PC-3 (cell line): ENCODE measurements around the gene SMG1. TPM values are rescaled to one million over a fixed set of nuclear protein-coding genes. Genes with fewer than 3 reads are reported as not detected.

ENCODE experiments used
- ATAC-seq: fragments of 200-7000 bp; cut with Tn5 transposase; 2 replicates; pipeline ENCODE4 v1.9.1; 2020; ENCODE audit warnings: mild to moderate bottlenecking, moderate library complexity
- BruUV-seq: library from RNA; stranded (reverse); fragments of 400-500 nt; replicated peaks from 2 replicates; lab custom pipeline; 2021; lab: Mats Ljungman, UMichigan
- CTCF ChIA-PET: fragments of 300-600 bp; sonication (Branson Sonifier 250); formaldehyde crosslinking; loops from one replicate; lab custom pipeline; 2022; ENCODE audit warnings: antibody characterized with exemption; lab: Charles Lee
- POLR2A ChIA-PET: fragments of 300-600 bp; sonication (Branson Sonifier 250); formaldehyde crosslinking; loops from one replicate; lab custom pipeline; 2022; ENCODE audit warnings: antibody characterized with exemption; ENCODE audit not compliant: unreplicated experiment; lab: Charles Lee
- DNase-seq: peaks from one replicate; pipeline ENCODE4 v3.0.0-alpha.2; 2015
- H2AFZ ChIP-seq: fragments of 300-600 bp; sonication (generic); 2 replicates; pipeline ENCODE4 v1.6.0; 2016; ENCODE audit warnings: antibody characterized with exemption, low read length
- H3F3A ChIP-seq: fragments of 300-600 bp; sonication (generic); one replicate; pipeline ENCODE4 v1.6.0; 2017; ENCODE audit warnings: antibody characterized with exemption, low read length, control low read depth, mild to moderate bottlenecking; ENCODE audit not compliant: unreplicated experiment
- H3K27ac ChIP-seq: fragments of 300-600 bp; sonication (generic); 2 replicates; pipeline ENCODE4 v1.5.1; 2016; ENCODE audit warnings: mild to moderate bottlenecking, low read length
- H3K27me3 ChIP-seq: fragments of 300-600 bp; sonication (generic); 2 replicates; pipeline ENCODE4 v1.6.1; 2016; ENCODE audit warnings: low read length, mixed read lengths
- H3K36me3 ChIP-seq: fragments of 300-600 bp; sonication (generic); 2 replicates; pipeline ENCODE4 v1.6.1; 2016; ENCODE audit warnings: low read depth, mixed run types, low read length, mixed read lengths
- H3K4me1 ChIP-seq: fragments of 300-600 bp; sonication (generic); 2 replicates; pipeline ENCODE4 v1.5.1; 2016; ENCODE audit warnings: low read length; ENCODE audit not compliant: insufficient read depth
- H3K4me2 ChIP-seq: fragments of 300-600 bp; sonication (generic); 2 replicates; pipeline ENCODE4 v1.6.0; 2016; ENCODE audit warnings: low read length
- H3K4me3 ChIP-seq: fragments of 300-600 bp; sonication (generic); 2 replicates; pipeline ENCODE4 v1.5.1; 2016; ENCODE audit warnings: mild to moderate bottlenecking, low read length, mixed read lengths
- H3K79me2 ChIP-seq: fragments of 300-600 bp; sonication (generic); 2 replicates; pipeline ENCODE4 v1.6.1; 2017; ENCODE audit warnings: low read length, mixed read lengths
- H3K9ac ChIP-seq: fragments of 300-600 bp; sonication (generic); 2 replicates; pipeline ENCODE4 v1.6.0; 2016; ENCODE audit warnings: mild to moderate bottlenecking, low read length
- H3K9me2 ChIP-seq: fragments of 300-600 bp; sonication (generic); replicated peaks from 2 replicates; pipeline ENCODE4 v1.6.1; 2016; ENCODE audit warnings: mixed run types, low read length, mixed read lengths
- H3K9me3 ChIP-seq: fragments of 300-600 bp; sonication (generic); 2 replicates; pipeline ENCODE4 v1.6.1; 2016; ENCODE audit warnings: low read length, mixed read lengths
- H4K20me1 ChIP-seq: fragments of 300-600 bp; sonication (generic); 2 replicates; pipeline ENCODE4 v1.6.1; 2016; ENCODE audit warnings: low read length, mixed read lengths
- EZH2 ChIP-seq: fragments of 300-600 bp; sonication (generic); IDR thresholded peaks from one replicate; pipeline ENCODE4 v1.6.1; 2017; ENCODE audit warnings: antibody characterized with exemption, mild to moderate bottlenecking, low read length; ENCODE audit not compliant: unreplicated experiment
- EZH2phosphoT487 ChIP-seq: fragments of 300-600 bp; sonication (generic); IDR thresholded peaks from 2 replicates; pipeline ENCODE4 v1.6.1; 2018; ENCODE audit warnings: mild to moderate bottlenecking, antibody characterized with exemption, low read length, borderline replicate concordance
- intact Hi-C: fragments of 100-400 bp; cut with micrococcal nuclease; formaldehyde crosslinking; loops from 2 replicates; pipeline ENCODE4 v1.9.0; 2023
- total RNA-seq: library from RNA; depleted of rRNA; stranded (reverse); fragments of >200 nt; gene quantifications from 2 replicates; pipeline ENCODE4 v1.2.3, GENCODE V29; 2014
- TF ChIP-seq, protein P1 (sequence below): fragments of 300-600 bp; sonication (generic); conservative IDR thresholded peaks from 2 replicates; pipeline ENCODE4 v1.5.1; 2017; ENCODE audit warnings: antibody characterized with exemption, low read depth, mild to moderate bottlenecking, low read length

SMG1 gene
- total RNA-seq, 1 experiment from 2014 or later = 37.6 TPM

DNA sequence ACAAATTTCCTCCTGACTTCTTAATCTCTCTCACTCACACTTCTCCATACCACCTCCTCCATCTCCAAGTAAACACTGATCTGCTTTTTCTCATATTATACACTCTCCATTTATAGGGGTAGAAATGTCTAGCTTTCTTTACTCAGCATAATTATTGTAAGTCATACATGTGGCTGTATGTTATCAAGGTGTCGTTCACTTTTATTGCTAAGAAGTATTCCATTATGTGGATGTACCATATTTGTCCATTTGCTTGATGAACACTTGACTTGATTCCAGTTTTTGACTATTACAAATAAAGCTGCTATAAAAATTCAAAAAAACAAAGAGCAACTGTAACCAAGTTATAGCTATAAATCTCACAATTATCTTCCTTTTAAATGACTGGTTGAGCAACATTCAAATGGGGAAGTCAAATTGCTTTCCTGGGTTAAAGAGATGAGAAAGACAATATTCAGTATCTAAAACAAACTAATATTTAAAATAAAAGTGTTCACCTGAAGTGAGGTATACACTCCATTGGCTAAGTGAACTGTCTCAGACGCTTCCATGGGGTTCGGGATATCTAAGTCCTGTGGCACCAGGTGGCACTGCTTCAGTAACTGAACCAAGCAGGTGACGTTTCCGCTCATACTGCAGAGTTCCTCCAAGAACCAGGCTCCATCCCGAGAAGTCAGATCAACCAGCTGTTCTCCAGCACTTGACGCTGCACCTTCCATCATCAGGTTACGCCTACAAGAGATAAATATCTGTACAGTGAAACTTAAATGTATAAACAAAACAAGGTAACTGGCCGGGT, 92.3 kb downstream of the SMG1 start:
- CTCF ChIA-PET = no interaction called here
- no TSS peak for BruUV-seq
- no peaks in the 10 kb centered on the region for H3K9me2 ChIP-seq
- H3K9ac ChIP-seq = no peak overlapping the region
- DNase-seq (no peak), ATAC-seq (no peak)
- POLR2A ChIA-PET = interaction anchor here (0.7 kb wide), 2 partner anchors 14 to 29 kb away, joined by 3 to 4 read pairs; no protein-coding TSS in a partner anchor
- H4K20me1 ChIP-seq = no peaks in the 10 kb centered on the region
- no peaks in the 10 kb centered on the region for H3F3A ChIP-seq
- H3K9me3 ChIP-seq = no peaks in the 10 kb centered on the region
- H3K27ac ChIP-seq = no peak overlapping the region
- no peaks in the 10 kb centered on the region for H3K79me2 ChIP-seq
- peaks cover 66% of the 10 kb centered on the region for H3K36me3 ChIP-seq
- H2AFZ ChIP-seq = no peak overlapping the region
- TF ChIP-seq EZH2 = no peak
- no peak for TF ChIP-seq EZH2phosphoT487
- TF ChIP-seq, protein P1, sequence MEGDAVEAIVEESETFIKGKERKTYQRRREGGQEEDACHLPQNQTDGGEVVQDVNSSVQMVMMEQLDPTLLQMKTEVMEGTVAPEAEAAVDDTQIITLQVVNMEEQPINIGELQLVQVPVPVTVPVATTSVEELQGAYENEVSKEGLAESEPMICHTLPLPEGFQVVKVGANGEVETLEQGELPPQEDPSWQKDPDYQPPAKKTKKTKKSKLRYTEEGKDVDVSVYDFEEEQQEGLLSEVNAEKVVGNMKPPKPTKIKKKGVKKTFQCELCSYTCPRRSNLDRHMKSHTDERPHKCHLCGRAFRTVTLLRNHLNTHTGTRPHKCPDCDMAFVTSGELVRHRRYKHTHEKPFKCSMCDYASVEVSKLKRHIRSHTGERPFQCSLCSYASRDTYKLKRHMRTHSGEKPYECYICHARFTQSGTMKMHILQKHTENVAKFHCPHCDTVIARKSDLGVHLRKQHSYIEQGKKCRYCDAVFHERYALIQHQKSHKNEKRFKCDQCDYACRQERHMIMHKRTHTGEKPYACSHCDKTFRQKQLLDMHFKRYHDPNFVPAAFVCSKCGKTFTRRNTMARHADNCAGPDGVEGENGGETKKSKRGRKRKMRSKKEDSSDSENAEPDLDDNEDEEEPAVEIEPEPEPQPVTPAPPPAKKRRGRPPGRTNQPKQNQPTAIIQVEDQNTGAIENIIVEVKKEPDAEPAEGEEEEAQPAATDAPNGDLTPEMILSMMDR = no peak
- no peak overlapping the region for H3K4me3 ChIP-seq
- H3K4me2 ChIP-seq = no peak overlapping the region
- no peaks in the 10 kb centered on the region for H3K27me3 ChIP-seq
- no peaks in the 10 kb centered on the region for H3K4me1 ChIP-seq
- intact Hi-C loops = no loop called here

DNA sequence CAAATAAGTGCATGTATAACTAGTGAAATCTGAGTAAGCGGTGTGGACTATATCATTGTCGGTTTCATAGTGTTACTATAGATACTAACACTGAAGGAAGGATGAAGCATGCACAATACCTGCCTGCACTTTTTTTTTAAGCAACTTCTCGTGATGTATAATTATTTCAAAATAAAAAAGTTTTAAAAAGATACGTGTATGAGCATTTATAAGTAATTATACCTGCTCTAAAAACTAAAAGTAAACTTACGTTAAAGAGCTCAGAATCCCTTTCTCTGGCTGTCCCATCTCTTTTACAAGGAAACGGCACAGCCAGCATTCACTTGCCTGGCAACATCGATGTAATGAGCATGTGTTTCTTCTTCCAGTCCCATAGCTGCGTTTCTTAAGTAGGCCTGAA, 93.6 kb downstream of the SMG1 start:
- ATAC-seq = no peak
- TF ChIP-seq, protein P1 = no peak
- TF ChIP-seq EZH2 = no peak
- no peak for TF ChIP-seq EZH2phosphoT487
- no peak overlapping the region for H3K4me2 ChIP-seq
- no peaks in the 10 kb centered on the region for H3K4me1 ChIP-seq
- no peaks in the 10 kb centered on the region for H3K27me3 ChIP-seq
- no peak for DNase-seq
- H3K9ac ChIP-seq = no peak overlapping the region
- H3K36me3 ChIP-seq = peaks cover 64% of the 10 kb centered on the region
- H3K79me2 ChIP-seq = no peaks in the 10 kb centered on the region
- H3K27ac ChIP-seq = no peak overlapping the region
- no peaks in the 10 kb centered on the region for H4K20me1 ChIP-seq
- no TSS peak for BruUV-seq
- H3F3A ChIP-seq = no peaks in the 10 kb centered on the region
- no peaks in the 10 kb centered on the region for H3K9me3 ChIP-seq
- POLR2A ChIA-PET = no interaction called here
- CTCF ChIA-PET = no interaction called here
- intact Hi-C loops = no loop called here
- H2AFZ ChIP-seq = no peak overlapping the region
- H3K9me2 ChIP-seq = no peaks in the 10 kb centered on the region
- no peak overlapping the region for H3K4me3 ChIP-seq

DNA sequence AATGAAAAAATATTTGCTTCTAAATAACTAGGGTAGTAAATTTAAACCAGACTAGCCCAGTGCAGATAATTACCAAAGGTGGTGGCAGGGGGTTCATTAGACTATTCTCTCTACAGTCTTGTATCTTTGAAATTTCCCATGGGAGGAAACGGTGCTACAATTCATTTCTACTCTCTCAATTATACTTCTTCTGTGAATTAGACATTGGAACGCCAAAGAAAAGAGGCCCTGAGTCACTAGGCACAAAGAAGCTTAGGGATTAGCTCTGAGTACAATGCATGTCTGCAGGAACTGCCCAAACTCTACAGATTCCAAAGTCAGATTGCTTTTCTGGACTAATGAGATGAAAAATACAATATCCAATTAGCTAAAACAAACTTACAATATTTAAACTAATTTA, 94.2 kb downstream of the SMG1 start:
- Histone ChIP-seq H2AFZ (no peak overlapping the region), H3K36me3 (peaks cover 64% of the 10 kb centered on the region), H3K9ac (no peak overlapping the region), H3K4me3 (no peak overlapping the region), H4K20me1 (no peaks in the 10 kb centered on the region), H3K9me2 (no peaks in the 10 kb centered on the region), H3F3A (no peaks in the 10 kb centered on the region), H3K27me3 (no peaks in the 10 kb centered on the region), H3K4me1 (no peaks in the 10 kb centered on the region), H3K27ac (no peak overlapping the region), H3K9me3 (no peaks in the 10 kb centered on the region), H3K79me2 (no peaks in the 10 kb centered on the region), H3K4me2 (no peak overlapping the region)
- no peak for ATAC-seq
- CTCF ChIA-PET = no interaction called here
- no peak for DNase-seq
- TF ChIP-seq, protein P1 = no peak
- no peak for TF ChIP-seq EZH2phosphoT487
- TF ChIP-seq EZH2 = no peak
- intact Hi-C loops = no loop called here
- BruUV-seq = no TSS peak
- POLR2A ChIA-PET = no interaction called here
